ENCODE results near the gene GOSR2. TPM values are rescaled to one million over a fixed set of nuclear protein-coding genes. Genes with fewer than 3 reads are reported as not detected.

GOSR2 gene
- total and polyA plus RNA-seq, 2 donors (not counting 1 experiment from before 2014, with no cell fraction given): 49.5 to 72.8 TPM

DNA sequence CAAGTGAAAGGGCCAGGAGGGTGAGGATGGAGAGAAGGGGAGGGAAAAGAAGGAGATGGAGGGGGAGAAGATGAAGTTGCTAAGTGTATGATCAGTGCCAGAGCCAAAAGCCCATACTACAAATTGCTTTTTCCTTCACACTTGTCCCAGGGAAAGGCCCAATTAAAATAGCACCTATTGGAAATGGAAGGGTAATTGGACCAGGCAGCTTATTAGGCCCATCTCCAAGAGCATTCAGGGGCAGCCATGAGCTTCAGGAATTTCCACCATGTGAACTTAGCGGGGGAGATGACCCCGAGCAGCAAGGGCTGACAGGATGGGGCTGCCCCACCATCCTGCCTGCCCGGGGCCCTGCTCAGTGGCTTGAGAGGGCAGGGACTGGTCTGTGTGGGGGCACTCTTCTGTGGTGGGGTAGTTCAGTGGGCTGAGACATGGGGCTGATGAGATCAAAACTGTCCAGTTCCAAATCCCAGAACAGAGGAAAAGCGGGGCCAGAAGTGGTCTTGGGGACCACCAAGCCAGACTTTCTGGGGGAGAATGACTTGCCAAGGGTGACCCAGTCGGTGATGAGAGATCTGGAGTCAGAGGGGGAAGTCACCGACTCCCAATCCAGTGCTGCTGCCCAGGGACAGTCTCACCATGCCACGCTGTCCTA lies 27.5 kb downstream of the GOSR2 start:
- no peak overlapping the region for H3K4me3 ChIP-seq (replicated peaks in 1 of 4; ENCODE audit: control extremely low read depth in 1 of 4, insufficient read depth in 1 of 4, low read depth in 3 of 4, low read length in 4 of 4)
- no peak overlapping the region for H2AFZ ChIP-seq (ENCODE audit: low read length)
- no peaks in the 10 kb centered on the region for H3K4me1 ChIP-seq (ENCODE audit: control insufficient read depth, extremely low read depth, insufficient read depth, low read length)
- H3K79me2 ChIP-seq (ENCODE audit: control insufficient read depth, insufficient read depth, low read length): no peaks in the 10 kb centered on the region
- no peak overlapping the region for H3K9ac ChIP-seq (ENCODE audit: insufficient read depth, low read length)
- no peaks in the 10 kb centered on the region for H4K20me1 ChIP-seq (ENCODE audit: control insufficient read depth, extremely low read depth, insufficient read depth, low read length)
- H3K36me3 ChIP-seq (ENCODE audit: control insufficient read depth, insufficient read depth, low read length): no peaks in the 10 kb centered on the region
- no peaks in the 10 kb centered on the region for H3K9me3 ChIP-seq (ENCODE audit: control insufficient read depth, insufficient read depth, low read depth, low read length)
- no peak overlapping the region for H3K4me2 ChIP-seq (ENCODE audit: extremely low read depth, insufficient read depth, low read length)
- TF ChIP-seq EZH2 (IDR thresholded peaks at IDR 0.05; ENCODE audit: low read length, missing control alignments): no peak
- TF ChIP-seq, protein P1, sequence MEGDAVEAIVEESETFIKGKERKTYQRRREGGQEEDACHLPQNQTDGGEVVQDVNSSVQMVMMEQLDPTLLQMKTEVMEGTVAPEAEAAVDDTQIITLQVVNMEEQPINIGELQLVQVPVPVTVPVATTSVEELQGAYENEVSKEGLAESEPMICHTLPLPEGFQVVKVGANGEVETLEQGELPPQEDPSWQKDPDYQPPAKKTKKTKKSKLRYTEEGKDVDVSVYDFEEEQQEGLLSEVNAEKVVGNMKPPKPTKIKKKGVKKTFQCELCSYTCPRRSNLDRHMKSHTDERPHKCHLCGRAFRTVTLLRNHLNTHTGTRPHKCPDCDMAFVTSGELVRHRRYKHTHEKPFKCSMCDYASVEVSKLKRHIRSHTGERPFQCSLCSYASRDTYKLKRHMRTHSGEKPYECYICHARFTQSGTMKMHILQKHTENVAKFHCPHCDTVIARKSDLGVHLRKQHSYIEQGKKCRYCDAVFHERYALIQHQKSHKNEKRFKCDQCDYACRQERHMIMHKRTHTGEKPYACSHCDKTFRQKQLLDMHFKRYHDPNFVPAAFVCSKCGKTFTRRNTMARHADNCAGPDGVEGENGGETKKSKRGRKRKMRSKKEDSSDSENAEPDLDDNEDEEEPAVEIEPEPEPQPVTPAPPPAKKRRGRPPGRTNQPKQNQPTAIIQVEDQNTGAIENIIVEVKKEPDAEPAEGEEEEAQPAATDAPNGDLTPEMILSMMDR (conservative IDR thresholded peaks at IDR 0.05 in 1 of 2, IDR thresholded peaks at IDR 0.05 in 1 of 2; ENCODE audit: low read depth in 1 of 2, low read length in 2 of 2): no peak
- H3K27ac ChIP-seq (ENCODE audit: insufficient read depth, low read length): no peak overlapping the region
- DNase-seq (ENCODE audit: low read depth in 2 of 2): no peak
- H3K27me3 ChIP-seq (ENCODE audit: control insufficient read depth, insufficient read depth, low read length): peaks cover 11% of the 10 kb centered on the region

DNA sequence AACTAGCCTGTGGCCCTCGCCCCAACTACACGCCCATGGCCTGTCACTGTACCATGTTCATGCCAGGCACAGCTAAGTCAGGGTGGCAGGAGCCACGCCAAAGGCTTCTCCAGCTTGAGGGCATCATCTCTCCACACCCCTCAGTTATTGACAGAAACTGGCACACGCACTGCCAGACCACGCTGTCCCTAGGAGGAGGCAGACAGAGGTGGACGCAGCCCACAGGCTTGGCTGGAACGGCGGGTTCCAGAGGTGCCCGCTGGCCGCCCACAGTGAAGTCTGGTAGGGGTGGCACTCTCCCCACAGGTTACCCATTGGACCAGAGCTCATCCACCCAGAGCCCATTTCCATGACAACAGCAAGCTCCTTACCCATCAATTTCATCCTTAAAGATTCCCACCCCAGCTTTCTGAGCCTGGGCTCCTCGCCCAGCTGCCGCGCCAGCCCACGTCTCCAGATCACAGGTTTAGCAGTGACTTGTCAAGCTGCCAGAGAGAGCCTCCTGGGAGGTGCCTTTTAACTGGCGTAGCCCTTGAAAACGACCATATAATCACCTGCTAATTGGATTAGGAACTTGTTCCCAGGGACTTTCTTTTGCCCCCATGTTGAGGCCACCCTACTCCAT lies 28.1 kb downstream of the GOSR2 start:
- no peak for DNase-seq (ENCODE audit: low read depth in 2 of 2)
- Histone ChIP-seq H3K79me2 (ENCODE audit: control insufficient read depth, insufficient read depth, low read length) (no peaks in the 10 kb centered on the region), H3K36me3 (ENCODE audit: control insufficient read depth, insufficient read depth, low read length) (no peaks in the 10 kb centered on the region), H3K27ac (ENCODE audit: insufficient read depth, low read length) (no peak overlapping the region), H3K4me1 (ENCODE audit: control insufficient read depth, extremely low read depth, insufficient read depth, low read length) (no peaks in the 10 kb centered on the region), H3K4me2 (ENCODE audit: extremely low read depth, insufficient read depth, low read length) (no peak overlapping the region), H3K27me3 (ENCODE audit: control insufficient read depth, insufficient read depth, low read length) (peaks cover 11% of the 10 kb centered on the region), H3K4me3 (replicated peaks in 1 of 4; ENCODE audit: control extremely low read depth in 1 of 4, insufficient read depth in 1 of 4, low read depth in 3 of 4, low read length in 4 of 4) (no peak overlapping the region), H4K20me1 (ENCODE audit: control insufficient read depth, extremely low read depth, insufficient read depth, low read length) (no peaks in the 10 kb centered on the region), H3K9me3 (ENCODE audit: control insufficient read depth, insufficient read depth, low read depth, low read length) (no peaks in the 10 kb centered on the region), H2AFZ (ENCODE audit: low read length) (no peak overlapping the region), H3K9ac (ENCODE audit: insufficient read depth, low read length) (no peak overlapping the region)
- TF ChIP-seq EZH2 (IDR thresholded peaks at IDR 0.05; ENCODE audit: low read length, missing control alignments): no peak
- TF ChIP-seq, protein P1 (conservative IDR thresholded peaks at IDR 0.05 in 1 of 2, IDR thresholded peaks at IDR 0.05 in 1 of 2; ENCODE audit: low read depth in 1 of 2, low read length in 2 of 2): no peak

DNA sequence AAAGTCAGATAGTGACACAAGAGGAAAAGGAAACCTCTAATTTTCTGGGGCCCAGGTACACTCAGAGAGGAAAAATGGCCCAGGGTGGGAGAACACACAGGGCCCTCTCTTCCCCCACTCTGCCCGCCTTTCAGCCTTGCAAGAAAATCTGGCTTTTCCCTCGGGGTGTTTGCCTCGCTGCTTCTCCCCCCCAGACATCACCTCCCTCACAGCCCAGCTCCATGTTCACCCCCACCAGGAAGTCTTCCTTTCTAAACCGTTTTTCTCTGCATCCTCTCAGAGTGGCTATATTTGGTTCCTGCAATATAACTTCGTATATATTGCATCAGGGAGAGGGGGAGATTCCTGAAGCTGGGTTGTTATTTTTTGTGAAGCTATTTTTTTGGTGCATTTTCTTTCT lies 28.7 kb downstream of the GOSR2 start:
- H3K27ac ChIP-seq (ENCODE audit: insufficient read depth, low read length): no peak overlapping the region
- TF ChIP-seq, protein P1 (conservative IDR thresholded peaks at IDR 0.05 in 1 of 2, IDR thresholded peaks at IDR 0.05 in 1 of 2; ENCODE audit: low read depth in 1 of 2, low read length in 2 of 2): no peak
- TF ChIP-seq EZH2 (IDR thresholded peaks at IDR 0.05; ENCODE audit: low read length, missing control alignments): no peak
- H3K4me2 ChIP-seq (ENCODE audit: extremely low read depth, insufficient read depth, low read length): no peak overlapping the region
- no peak overlapping the region for H3K4me3 ChIP-seq (replicated peaks in 1 of 4; ENCODE audit: control extremely low read depth in 1 of 4, insufficient read depth in 1 of 4, low read depth in 3 of 4, low read length in 4 of 4)
- no peaks in the 10 kb centered on the region for H3K79me2 ChIP-seq (ENCODE audit: control insufficient read depth, insufficient read depth, low read length)
- H3K4me1 ChIP-seq (ENCODE audit: control insufficient read depth, extremely low read depth, insufficient read depth, low read length): no peaks in the 10 kb centered on the region
- H4K20me1 ChIP-seq (ENCODE audit: control insufficient read depth, extremely low read depth, insufficient read depth, low read length): no peaks in the 10 kb centered on the region
- H3K36me3 ChIP-seq (ENCODE audit: control insufficient read depth, insufficient read depth, low read length): no peaks in the 10 kb centered on the region
- no peaks in the 10 kb centered on the region for H3K9me3 ChIP-seq (ENCODE audit: control insufficient read depth, insufficient read depth, low read depth, low read length)
- H3K9ac ChIP-seq (ENCODE audit: insufficient read depth, low read length): no peak overlapping the region
- H2AFZ ChIP-seq (ENCODE audit: low read length): no peak overlapping the region
- DNase-seq (ENCODE audit: low read depth in 2 of 2): no peak
- H3K27me3 ChIP-seq (ENCODE audit: control insufficient read depth, insufficient read depth, low read length): peaks cover 11% of the 10 kb centered on the region

All from fibroblast of lung (primary cell).